HG03045 (cell line): ENCODE measurements around the gene C1QTNF5.

Experiments
- ATAC-seq: cut with Tn5 transposase; IDR thresholded peaks from one replicate; pipeline ENCODE4 v1.9.1; 2021; ENCODE audit warnings: mild to moderate bottlenecking, moderate library complexity; ENCODE audit not compliant: unreplicated experiment

The C1QTNF5 gene

DNA sequence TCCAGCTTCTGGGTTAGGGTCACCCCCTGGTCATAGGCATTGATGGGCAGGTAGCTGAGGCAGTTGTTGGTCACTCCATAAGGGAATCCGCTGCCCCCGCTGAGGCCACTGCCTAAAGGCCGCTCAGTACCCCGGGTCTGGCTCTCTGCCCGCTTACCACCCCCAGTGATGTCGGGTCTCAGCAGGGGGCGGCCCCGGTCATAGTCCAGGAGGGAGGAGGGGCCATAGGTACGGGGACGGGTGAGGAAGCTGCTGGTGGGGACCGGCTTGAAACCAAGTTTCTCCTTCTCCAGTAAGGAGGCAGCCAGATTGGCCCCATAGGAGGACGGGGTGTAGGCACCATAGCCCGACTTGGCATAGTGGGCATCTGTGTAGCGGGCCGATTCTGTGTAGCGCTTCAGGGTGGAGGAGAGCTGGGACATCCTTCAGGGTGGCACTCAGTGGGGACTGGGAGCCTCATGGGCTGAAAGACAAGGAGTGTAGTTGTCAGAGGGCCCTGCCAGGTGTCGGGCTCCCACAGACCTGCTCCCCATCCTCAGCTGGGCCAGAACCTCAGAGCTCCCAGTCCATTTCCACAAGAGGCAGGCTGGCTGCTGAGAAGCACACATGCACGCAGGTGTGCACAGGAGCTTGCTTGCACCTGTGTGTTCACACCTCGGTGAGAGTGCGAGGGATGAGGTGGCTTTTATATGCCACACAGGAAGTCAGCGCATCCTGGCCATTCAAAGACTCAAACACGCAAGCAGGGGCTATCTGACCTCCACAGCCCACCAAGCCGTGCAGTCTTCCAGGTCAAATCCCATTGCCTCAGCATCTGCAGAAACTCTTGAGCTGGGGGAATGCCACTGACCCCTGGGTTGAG, 32.6 kb upstream of the C1QTNF5 start:
- no peak for ATAC-seq

DNA sequence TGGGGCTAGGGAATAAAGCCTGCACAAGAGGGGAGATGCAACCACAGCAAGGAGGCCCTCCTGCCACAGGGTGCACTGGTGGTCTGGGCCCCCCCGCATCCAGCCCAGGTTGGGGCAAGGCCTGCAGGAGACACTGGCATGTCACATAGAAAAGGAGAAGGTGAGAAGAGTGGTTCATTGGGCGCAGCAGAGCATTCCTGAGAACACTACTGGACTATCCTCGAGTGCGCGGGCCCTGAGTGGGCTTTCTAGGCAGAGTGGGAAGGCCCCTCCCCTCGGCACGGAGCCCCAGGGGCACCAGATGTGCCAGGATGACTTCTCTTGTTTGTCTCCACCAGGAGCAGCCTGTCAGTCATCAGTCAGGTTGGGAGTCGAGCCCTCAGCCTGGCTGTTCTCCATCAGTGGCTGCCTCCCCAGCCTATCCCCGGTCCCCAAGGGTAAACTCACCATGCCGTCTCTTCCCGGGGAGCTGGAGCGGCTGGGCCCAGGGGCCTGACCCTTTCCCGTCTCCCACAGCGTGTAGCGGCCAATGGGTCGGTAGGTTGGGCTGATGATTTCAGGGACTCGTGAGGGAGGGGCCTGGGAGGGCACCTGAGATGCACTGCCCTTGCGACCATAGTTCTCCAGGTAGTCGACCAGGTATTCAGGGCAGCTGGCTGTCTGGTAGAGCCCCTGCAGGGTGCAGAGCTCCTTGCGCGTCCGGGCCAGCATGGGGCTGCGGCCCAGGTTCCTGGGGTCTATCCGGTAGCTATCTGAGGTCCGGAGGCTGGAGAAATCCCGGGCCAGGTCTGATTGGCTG, 31.8 kb upstream of the C1QTNF5 start:
- no peak for ATAC-seq

- no peak for ATAC-seq
Measured at GRCh38 chr11:119371778-119372182, 31.1 kb upstream of the C1QTNF5 start.

DNA sequence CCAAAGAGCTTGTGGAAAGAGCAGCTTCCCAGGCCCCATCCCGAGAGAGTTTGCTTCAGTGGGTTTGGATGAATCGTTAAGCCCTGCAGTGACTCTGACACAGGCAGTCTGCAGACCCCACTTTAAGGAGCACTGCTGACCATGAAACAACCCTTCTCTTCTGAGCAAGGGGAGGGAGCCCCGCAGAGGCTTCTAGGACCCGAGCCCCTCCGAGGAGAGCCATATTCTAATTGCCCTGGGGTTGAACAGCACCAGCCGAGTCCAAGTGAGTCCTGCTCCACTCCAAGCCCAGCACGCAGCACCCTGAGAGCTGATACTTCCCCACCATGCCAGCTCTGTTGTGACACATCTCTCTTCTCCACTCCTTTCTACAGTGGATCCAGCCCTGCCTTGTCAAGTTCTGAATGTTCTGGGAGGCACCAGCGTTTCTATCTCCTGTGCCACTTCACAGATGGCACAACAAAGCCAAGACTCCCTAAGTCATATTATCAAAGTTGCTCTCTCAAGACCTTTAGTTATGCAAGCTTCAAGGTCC, 30.5 kb upstream of the C1QTNF5 start:
- ATAC-seq, result no peak

- no peak for ATAC-seq
Measured at GRCh38 chr11:119370486-119371046, 29.9 kb upstream of the C1QTNF5 start.

DNA sequence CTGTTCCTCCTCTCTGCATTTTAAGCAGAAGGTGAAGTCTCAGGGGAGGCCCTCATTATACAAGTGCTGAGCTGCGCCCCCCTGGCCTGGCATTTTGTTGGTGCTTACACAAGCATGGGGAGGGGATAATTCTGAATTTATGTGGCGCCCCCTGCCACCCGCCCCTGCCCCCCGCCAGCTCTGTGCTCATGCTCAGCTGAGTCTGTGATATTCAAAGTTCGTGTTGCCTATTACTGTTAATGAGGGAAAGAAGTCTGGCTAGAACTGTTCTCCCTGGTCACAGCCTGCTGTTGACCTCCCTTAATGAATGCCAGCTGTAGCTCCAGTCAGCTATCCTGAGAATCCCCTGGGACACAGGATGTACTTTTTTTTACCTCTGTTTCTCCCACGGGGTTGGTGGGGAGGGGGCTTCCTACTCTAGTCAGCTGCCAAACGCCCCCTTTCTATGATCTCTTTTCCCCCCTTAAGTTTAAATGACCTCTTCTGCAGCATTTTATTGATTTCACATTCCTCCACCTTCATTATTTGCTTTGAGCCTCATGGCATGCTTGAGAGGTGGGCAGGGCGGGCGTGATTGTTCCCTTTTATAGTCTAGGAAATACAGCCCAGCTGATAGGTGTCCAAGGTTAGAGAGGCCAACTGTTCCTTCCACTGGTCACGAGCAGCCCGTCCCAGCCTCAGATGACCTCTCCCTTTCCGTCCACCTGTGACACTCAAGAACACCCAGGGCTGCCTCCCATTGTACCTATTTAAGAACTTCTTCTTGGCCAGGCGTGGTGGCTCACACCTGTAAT, 28.6 kb upstream of the C1QTNF5 start:
- no peak for ATAC-seq

- no peak for ATAC-seq
Measured at GRCh38 chr11:119368121-119369034, 27.7 kb upstream of the C1QTNF5 start.

- ATAC-seq, result no peak
Measured at GRCh38 chr11:119367661-119368120, 27.0 kb upstream of the C1QTNF5 start.

- ATAC-seq, result no peak
Measured at GRCh38 chr11:119366690-119367620, 26.3 kb upstream of the C1QTNF5 start.

DNA sequence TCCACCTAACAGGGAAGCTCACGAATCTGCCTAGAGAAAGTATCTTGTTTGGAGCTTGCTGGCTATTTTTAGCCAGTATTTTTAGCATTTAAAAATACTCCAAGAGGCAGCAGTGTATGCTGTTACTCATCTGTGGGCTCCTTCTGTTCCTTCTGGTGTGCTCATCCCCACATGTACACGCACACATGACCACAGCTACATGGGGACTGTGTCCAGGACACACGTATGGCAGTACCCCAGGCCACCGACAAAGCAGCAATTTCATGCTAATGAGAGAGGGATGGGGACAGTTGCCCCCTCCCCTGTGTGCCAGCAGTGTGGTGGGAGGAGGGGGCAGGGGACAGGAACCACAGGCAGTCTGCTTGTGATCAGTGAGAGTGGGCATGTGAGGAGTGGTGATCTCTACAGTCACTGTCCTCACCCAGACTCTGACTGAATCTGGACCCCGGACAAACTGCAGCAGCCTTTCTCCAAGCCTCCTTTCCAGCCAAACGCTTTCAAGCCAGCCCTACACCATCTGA, 24.4 kb upstream of the C1QTNF5 start:
- no peak for ATAC-seq

DNA sequence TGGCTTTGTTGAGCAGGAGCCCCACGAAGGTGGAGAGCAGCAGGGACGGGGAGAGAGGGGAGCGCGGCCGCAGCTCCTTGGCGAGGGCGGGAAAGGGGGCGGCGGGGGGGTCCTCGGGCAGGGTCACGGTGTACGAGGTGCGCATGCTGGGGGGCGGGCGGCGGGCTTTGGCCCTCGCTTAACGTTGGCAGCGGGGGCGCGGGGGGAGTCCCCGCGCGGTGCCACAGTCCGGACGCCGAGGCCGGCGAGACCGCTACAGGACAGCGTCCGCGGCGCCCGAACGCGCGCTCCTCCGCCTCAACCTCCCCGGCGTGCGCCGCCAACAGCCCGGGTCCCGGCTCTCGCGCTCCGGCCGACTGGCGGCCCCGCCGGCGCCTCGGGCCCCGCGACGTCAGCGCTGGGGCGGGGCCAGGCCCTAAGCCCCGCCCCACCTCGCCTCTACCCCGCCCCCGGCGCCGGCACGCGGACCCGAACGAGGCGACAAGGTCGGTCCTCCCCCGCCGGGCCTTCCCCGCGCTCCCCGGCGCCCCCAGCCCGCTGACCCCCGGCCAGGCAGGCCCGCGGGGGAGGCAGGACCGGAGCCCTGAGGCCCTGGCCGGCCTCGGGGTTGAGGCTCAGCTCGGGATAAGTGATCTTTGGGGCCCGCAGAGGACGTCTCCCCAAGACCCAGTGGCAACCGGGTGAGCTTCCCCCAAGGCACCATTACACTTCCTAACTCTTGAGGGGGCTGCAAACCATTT, 23.3 kb upstream of the C1QTNF5 start:
- ATAC-seq, result no peak

- no peak for ATAC-seq
Measured at GRCh38 chr11:119363081-119363850, 22.6 kb upstream of the C1QTNF5 start.

DNA sequence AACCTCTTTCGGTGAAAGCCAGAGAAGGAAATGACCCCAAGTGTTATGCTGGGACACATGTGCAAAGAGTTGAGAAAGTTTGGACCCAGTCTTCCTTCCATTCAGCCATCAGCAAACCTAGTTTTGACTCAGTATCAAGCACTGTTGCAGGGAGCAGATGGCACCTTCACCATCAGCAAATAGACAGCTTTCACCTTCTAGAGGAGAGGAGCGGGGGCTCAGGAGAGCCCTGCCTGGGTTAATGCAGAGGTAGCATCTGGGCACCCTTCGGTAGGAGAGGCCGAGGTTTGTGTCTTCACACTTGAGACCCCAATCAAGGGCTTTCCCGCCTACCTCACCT, 22.0 kb upstream of the C1QTNF5 start:
- ATAC-seq, result no peak

DNA sequence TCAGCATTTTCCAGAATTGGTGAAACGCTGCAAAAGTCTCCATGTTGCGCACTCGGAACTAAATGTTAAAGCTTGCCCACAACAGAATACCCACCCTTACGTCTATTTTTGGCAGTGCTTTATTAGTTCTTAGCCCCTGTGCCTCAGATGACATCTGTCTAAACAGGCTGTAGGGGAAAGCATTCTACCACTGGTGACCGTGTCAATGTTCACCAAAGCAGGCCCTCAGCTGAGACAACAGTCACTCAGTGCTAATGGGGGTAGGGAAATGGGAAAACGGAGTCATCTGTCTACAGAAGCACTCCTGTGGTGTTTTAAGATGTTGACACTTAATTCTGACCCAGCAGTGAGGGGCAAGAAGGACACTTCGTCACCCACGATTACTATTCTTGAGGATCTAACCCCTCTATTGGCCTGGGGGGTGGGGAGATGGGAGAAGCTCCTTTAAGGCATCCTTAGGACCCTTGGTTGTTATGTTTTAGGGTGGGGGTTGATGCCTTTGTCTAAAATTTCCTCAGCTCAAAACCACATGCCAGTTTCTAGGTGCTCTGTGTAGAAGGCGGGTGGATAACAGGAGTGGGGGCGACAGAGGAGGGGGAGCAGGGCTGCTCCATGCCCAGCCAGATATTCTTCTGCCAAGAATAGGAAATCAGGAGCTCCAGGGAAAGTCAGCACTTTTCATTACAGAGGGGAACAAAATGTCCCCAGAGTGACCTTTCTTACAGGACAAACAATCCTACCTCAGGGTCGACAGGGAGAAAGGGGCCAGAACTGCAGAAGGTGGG, 21.4 kb upstream of the C1QTNF5 start:
- ATAC-seq, result no peak

DNA sequence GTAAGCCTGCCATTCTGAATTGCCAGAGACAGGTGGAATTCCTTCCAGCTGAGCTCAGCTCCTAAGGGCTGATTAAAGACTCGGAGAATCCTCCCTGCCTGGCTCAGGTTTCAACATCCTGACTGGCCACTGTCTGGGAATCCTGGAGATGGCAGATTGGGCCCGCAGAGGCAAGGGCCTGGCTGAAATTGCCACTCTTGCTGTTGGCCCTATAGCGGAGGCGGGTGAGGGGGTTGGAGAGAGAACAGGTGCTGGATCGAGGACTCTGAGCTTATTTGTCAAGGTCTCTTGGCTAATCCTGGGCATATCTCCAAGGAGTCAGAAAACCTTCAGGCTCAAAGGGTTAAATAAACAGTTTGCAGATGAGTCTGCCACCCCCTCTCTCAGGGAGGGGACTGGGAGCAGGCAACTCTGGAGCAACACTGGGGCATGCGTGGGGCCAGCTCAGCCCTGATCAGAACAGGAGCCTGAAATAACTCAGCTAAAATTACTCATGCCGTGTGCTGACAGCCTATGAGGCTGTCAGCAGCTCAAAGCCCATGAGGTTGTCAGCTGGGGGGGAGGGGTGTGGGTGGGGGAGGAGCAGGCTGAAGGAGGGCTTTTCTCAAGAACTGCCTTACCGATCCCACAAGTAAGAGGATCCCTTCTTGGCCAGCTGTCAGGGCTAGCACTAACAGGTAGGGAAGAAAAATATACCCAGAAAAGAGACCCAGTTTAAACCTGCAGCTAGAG, 20.5 kb upstream of the C1QTNF5 start:
- ATAC-seq, result peak; percentile 44
